Subcutaneous adipose tissue (tissue), 4 donors: ENCODE results near the gene ANO2. TPM values are rescaled to one million over a fixed set of nuclear protein-coding genes. Genes with fewer than 3 reads are reported as not detected.

ENCODE experiments used
- total RNA-seq, 4 donors: library from RNA; depleted of rRNA; stranded (reverse); fragments of >200 nt; gene quantifications; one replicate each; pipeline ENCODE4 v1.1.0, GENCODE V29; 2016
- TF ChIP-seq, protein P1 (sequence below): fragments of 450-650 bp; IDR thresholded peaks from one replicate; pipeline ENCODE4 v1.5.1; 2016; ENCODE audit warnings: low read depth, mild to moderate bottlenecking, control low read depth, antibody characterized with exemption, moderate library complexity

Gene ANO2
- total RNA-seq, 4 donors from 2014 or later: 9.3 to 69.3 (median 21.8) TPM

DNA sequence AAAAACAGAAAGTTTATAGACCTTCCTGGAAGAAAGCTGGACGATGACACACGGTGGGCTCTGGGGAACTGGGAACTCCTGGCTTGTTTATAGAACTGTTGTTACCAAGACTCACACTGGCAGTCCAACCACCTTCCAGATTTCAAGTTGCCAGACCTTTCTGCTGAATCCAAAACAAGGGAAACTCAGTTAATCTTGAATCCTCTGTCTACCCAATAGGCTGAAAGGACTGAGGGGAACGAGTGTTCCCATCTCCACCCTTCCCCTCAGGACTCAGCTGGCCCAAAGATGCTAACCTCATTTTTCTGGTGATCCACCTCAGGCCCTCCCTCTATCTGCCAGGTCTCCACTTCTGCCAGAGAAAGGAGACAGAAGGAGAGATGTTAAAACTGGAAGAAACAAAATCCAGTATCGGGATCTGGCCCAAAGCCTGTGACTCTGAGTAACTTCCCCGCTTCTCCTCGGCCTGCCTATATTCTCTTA is 231.4 kb downstream of the ANO2 start:
- TF ChIP-seq, protein P1, sequence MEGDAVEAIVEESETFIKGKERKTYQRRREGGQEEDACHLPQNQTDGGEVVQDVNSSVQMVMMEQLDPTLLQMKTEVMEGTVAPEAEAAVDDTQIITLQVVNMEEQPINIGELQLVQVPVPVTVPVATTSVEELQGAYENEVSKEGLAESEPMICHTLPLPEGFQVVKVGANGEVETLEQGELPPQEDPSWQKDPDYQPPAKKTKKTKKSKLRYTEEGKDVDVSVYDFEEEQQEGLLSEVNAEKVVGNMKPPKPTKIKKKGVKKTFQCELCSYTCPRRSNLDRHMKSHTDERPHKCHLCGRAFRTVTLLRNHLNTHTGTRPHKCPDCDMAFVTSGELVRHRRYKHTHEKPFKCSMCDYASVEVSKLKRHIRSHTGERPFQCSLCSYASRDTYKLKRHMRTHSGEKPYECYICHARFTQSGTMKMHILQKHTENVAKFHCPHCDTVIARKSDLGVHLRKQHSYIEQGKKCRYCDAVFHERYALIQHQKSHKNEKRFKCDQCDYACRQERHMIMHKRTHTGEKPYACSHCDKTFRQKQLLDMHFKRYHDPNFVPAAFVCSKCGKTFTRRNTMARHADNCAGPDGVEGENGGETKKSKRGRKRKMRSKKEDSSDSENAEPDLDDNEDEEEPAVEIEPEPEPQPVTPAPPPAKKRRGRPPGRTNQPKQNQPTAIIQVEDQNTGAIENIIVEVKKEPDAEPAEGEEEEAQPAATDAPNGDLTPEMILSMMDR: no peak

- TF ChIP-seq, protein P1: no peak
Measured at GRCh38 chr12:5710260-5710878, 234.7 kb downstream of the ANO2 start.

- TF ChIP-seq, protein P1: no peak
Measured at GRCh38 chr12:5708371-5708770, 236.7 kb downstream of the ANO2 start.

DNA sequence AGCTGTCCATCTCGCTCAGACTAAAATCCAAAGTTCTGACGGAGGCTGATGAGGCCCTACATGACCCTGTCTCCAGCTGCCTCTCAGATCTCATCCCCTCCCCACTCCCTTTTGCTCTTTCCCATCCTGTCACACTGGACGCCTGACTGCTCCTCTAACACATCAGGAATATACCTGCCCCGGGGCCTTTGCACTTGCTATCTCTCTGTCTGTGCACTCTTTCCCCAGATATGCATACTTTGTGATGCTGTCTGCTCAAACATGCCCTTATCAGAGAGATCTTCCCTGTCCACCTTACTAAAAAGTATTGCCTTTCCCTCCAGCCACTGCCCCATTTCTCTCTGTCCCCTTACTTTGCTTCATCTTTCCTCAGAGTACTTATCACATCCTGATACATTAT is 238.8 kb downstream of the ANO2 start:
- TF ChIP-seq, protein P1: no peak

- TF ChIP-seq, protein P1: no peak
Measured at GRCh38 chr12:5705791-5706190, 239.3 kb downstream of the ANO2 start.

GRCh38 chr12:5694759-5695409 is 250.2 kb downstream of the ANO2 start:
- TF ChIP-seq, protein P1: no peak

DNA sequence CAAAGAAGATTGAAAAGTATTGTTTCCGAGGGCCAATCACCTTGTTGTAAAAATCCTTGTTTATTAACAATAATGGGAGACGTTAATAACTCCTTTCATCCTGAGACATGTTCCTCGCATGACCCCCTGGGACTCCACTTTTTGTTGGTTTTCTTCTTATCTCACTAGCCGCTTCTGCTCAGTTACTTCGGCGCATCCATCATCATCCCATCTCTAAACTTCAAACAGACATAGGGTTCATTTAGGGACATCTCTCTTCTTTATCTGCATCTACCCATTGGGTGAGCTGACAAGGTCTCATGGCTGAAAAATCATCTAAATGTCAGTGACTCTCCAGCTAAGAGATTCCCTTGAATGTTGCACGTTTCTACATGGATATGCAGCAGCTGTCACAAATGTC is 252.2 kb downstream of the ANO2 start:
- TF ChIP-seq, protein P1: no peak
